GM06990 (cell line): ENCODE measurements around the gene TGM2.

Experiments
- DNase-seq: peaks from one replicate; pipeline ENCODE4 v3.0.0-alpha.2; 2011; ENCODE audit not compliant: insufficient read length; ENCODE audit errors: extremely low read depth
- H3K27me3 ChIP-seq: replicated peaks from 2 replicates; pipeline ENCODE4 v1.6.0; 2011; ENCODE audit warnings: low read length; ENCODE audit not compliant: control insufficient read depth, insufficient read depth
- H3K36me3 ChIP-seq: 2 replicates; pipeline ENCODE4 v1.5.1; 2011; ENCODE audit warnings: low read length; ENCODE audit not compliant: control insufficient read depth, insufficient read depth
- H3K4me3 ChIP-seq: replicated peaks from 2 replicates; pipeline ENCODE4 v1.5.1; 2011; ENCODE audit warnings: low read depth, mild to moderate bottlenecking, control low read depth, low read length
- TF ChIP-seq, protein P1 (sequence below): IDR thresholded peaks from 2 replicates; pipeline ENCODE4 v1.5.1; 2011; ENCODE audit warnings: low read length, control low read depth, mild to moderate bottlenecking, inconsistent platforms; ENCODE audit not compliant: insufficient read depth, poor library complexity, severe bottlenecking

Gene TGM2

DNA sequence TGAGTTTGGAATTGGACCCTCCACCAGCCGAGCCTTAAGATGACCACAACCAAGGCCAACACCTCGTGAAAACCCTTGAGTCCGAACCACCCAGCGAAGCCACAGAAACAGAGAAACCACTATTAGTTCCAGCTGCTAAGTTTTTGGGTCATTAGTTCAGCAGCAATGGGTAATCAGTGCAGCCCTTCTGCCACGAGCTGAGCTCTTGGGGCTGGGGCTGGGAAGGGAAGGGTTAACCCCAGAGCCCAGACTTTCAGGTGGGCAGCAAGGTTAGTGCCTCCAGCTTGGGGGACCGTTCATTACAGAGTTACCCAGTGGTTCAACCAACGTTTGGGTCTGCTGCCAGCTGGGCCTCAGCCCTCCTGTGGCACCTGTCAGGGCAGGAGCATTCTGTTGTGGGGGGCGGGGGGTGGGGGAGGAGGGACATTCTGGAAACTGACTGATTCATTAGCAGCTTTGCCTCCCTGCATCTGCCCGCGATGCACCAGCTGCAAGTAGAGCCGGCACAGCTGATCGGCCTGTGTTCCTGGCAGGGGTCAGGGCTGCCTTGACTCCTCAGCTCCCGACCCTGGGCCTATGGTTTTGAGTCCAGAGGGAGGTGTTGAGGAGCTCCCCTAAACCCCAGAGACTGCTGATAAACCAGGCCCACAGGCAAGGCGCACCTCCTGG lies 52.7 kb downstream of the TGM2 start:
- Histone ChIP-seq H3K27me3 (no peaks in the 10 kb centered on the region), H3K4me3 (no peak overlapping the region), H3K36me3 (no peaks in the 10 kb centered on the region)
- DNase-seq = no peak
- TF ChIP-seq, protein P1, sequence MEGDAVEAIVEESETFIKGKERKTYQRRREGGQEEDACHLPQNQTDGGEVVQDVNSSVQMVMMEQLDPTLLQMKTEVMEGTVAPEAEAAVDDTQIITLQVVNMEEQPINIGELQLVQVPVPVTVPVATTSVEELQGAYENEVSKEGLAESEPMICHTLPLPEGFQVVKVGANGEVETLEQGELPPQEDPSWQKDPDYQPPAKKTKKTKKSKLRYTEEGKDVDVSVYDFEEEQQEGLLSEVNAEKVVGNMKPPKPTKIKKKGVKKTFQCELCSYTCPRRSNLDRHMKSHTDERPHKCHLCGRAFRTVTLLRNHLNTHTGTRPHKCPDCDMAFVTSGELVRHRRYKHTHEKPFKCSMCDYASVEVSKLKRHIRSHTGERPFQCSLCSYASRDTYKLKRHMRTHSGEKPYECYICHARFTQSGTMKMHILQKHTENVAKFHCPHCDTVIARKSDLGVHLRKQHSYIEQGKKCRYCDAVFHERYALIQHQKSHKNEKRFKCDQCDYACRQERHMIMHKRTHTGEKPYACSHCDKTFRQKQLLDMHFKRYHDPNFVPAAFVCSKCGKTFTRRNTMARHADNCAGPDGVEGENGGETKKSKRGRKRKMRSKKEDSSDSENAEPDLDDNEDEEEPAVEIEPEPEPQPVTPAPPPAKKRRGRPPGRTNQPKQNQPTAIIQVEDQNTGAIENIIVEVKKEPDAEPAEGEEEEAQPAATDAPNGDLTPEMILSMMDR = no peak

DNA sequence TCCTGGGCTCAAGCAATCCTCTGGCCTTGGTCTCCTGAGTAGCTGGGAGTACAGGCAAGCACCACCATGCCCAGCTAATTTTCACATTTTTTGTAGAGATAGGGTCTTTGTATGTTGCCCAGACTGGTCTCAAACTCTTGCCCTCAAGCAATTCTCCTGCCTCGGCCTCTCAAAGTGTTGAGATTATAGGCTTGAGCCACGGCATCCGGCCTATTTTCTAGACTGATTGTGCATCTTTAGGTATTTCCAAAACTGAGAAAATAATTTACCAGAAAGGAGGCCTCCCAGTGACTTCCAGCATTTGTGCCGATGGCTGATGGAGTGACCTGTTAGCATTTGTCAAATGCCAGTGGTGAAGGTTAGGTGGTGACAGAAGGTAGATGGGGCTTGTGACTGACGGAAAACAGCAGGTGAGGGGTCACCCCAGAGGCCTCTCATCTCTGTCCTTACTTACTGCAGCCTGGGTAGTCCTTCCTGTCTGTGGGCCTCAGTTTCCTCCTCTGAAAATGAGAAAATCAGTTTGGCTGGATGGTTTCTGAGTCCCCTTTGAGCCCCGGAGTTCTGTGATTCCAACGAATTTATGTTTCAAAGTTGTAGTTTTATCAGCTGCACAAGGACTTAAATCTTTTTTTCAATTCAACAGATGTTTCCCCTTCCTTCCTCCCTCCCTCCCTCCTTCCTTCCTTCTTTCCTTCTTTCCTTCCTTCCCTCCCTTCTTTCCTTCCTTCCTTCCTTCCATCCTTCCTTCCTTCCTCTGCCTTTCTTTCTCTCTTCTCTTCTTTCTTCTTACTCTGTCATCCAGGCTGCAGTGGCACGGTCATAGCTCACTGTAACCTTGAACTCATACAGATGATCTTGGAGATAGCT lies 53.5 kb downstream of the TGM2 start:
- no peak for DNase-seq
- no peaks in the 10 kb centered on the region for H3K36me3 ChIP-seq
- no peaks in the 10 kb centered on the region for H3K27me3 ChIP-seq
- no peak overlapping the region for H3K4me3 ChIP-seq
- TF ChIP-seq, protein P1 = no peak

DNA sequence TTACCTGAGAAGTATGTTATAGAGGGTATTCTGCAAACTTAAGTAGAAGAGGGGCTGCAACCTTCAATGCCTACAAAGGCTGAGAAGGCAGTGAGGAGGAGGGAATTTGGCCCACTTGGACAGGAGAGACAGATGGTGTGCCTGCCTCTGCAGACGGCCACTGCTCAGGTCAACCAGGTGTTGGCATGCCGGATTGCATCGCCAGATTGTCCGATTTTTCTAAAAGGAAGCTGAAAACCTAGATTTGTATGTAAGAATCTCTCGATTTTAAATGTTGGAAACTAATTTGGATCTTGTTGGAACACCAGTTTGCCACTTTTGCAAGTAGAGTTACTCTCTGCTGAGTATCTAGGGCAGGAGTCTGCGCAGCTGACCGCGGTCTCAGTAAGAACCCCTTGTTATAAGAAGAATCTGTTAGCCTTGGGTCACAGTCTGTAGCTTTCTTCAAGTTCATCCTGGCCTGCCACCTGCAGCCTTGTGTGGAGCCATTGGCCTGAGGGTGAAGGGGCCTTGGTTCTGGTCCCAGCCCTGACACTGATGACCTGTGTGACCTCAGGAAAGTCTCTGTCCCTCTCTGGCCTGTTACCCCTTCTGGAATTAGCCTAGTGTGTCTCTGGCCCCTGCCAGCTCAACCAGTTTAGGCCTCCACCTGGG lies 54.4 kb downstream of the TGM2 start:
- no peak for DNase-seq
- TF ChIP-seq, protein P1 = no peak
- no peaks in the 10 kb centered on the region for H3K36me3 ChIP-seq
- H3K4me3 ChIP-seq = no peak overlapping the region
- H3K27me3 ChIP-seq = no peaks in the 10 kb centered on the region

DNA sequence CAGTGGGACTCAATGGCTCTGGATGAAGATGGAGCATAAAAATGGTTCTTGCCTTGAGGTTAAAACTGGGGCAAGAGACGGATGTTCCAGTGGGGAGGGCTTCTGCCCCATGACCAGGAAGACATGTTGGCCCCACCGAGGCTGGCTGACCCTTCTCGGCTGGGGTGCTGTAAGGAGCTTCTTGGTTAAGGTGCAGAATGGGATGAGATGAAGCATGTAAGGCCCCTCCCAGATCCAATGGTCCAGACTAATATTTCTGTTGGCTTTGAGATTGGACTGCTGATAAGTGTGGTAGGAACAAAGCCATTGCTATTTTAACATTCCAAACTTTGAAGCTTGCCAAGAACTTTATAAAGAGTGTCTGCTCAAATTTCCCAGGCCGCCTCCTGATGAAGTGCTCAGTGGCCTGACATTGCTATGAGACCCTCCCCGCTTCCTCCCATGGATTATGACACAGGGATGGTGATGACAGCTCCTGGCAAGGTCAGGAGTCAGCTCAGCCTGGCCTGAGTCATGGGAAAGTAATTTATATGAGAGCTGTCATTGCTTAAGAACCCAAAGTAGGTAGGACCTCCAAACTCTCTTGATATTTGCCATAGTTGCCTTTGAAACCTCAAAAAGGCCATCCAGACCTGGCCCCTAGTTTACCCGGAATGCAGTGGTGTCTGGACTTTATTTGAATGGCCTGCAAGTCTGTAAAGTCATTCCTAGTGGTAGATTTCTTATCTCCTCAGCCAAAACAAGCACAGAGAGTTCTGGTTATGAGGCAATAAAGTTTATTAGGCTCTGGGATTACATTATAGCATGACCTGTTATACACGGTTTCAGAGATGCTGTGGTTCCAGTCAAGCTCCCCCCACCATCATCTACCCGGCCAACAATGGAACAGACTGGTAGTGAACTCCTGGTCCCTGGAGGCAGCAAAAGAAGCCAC lies 55.2 kb downstream of the TGM2 start:
- TF ChIP-seq, protein P1 = no peak
- no peak for DNase-seq
- no peaks in the 10 kb centered on the region for H3K36me3 ChIP-seq
- H3K4me3 ChIP-seq = no peak overlapping the region
- H3K27me3 ChIP-seq = no peaks in the 10 kb centered on the region

DNA sequence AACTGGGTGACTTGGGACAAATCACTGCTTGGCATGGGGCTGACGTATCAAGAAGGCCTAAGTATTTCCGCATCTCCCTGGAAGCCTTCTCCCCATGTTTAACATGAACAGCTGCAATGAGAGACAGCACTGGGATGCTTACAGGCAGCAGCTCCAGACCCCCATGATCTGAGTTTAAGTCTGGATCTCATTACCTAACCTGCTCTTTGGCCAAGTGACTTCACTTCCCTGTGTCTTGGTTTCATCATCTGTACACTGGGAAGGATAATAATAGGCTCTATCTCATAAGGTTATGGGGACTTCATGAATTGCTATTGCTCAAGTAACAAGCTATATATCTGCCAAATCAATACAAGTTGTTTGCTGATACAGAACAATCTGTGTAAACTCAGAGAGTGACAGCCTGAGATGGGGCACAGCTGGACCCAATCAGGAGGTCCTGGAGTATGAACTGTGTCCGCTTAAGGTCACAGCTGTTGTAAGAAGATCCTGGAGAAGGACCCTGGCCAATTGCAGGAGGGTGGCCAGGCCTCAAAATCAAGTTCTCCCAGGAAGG lies 56.0 kb downstream of the TGM2 start:
- Histone ChIP-seq H3K27me3 (no peaks in the 10 kb centered on the region), H3K4me3 (no peak overlapping the region), H3K36me3 (no peaks in the 10 kb centered on the region)
- DNase-seq = no peak
- TF ChIP-seq, protein P1 = no peak
